Lower leg skin (tissue), 3 donors: ENCODE data around the gene MT1G.

Source experiments
- CTCF ChIP-seq, 3 donors: fragments of 450-650 bp; IDR thresholded peaks; one replicate each; pipeline ENCODE4 v1.5.1; 2016; ENCODE audit warnings: antibody characterized with exemption in 3 of 3, mild to moderate bottlenecking in 3 of 3, moderate library complexity in 2 of 3
- POLR2A ChIP-seq, 2 donors: fragments of 450-650 bp; IDR thresholded peaks; one replicate each; pipeline ENCODE4 v1.6.1; 2016 to 2017; ENCODE audit warnings: antibody characterized with exemption in 2 of 2, mild to moderate bottlenecking in 1 of 2, moderate library complexity in 1 of 2

GRCh38 chr16:56651586-56651985 lies 16.3 kb downstream of the MT1G start, which contains the start of gene MT1B:
- TF ChIP-seq CTCF (IDR thresholded peaks at IDR 0.05) (no peak), POLR2A (IDR thresholded peaks at IDR 0.05) (no peak)
